ENCODE results near the gene SH2D6. TPM values are rescaled to one million over a fixed set of nuclear protein-coding genes. Genes with fewer than 3 reads are reported as not detected.

The SH2D6 gene
- polyA plus RNA-seq, 1 donor from 2014 or later: not detected

GRCh38 chr2:85449214-85449588 lies 30.7 kb downstream of the SH2D6 start (continued):
- TF ChIP-seq REST (IDR thresholded peaks at IDR 0.05; ENCODE audit: borderline replicate concordance) (no peak), MXI1 (conservative IDR thresholded peaks at IDR 0.05; ENCODE audit: poor library complexity, severe bottlenecking) (no peak), SMC3 (conservative IDR thresholded peaks at IDR 0.05; ENCODE audit: poor library complexity) (no peak), EP300 (conservative IDR thresholded peaks at IDR 0.05; ENCODE audit: poor library complexity, severe bottlenecking) (no peak)

- no peak for TF ChIP-seq EZH2 (IDR thresholded peaks at IDR 0.05; ENCODE audit: borderline replicate concordance, insufficient read depth, low read length, poor library complexity, severe bottlenecking)
- TF ChIP-seq MXI1 (conservative IDR thresholded peaks at IDR 0.05; ENCODE audit: poor library complexity, severe bottlenecking): no peak
- TF ChIP-seq POLR2AphosphoS5 (IDR thresholded peaks at IDR 0.05): no peak
- TF ChIP-seq REST (IDR thresholded peaks at IDR 0.05; ENCODE audit: borderline replicate concordance): no peak
- no peak for TF ChIP-seq EP300 (conservative IDR thresholded peaks at IDR 0.05; ENCODE audit: poor library complexity, severe bottlenecking)
- TF ChIP-seq SMC3 (conservative IDR thresholded peaks at IDR 0.05; ENCODE audit: poor library complexity): no peak
- TF ChIP-seq RAD21 (conservative IDR thresholded peaks at IDR 0.05): no peak
- TF ChIP-seq TAF1 (IDR thresholded peaks at IDR 0.05; ENCODE audit: low read depth): no peak
- TF ChIP-seq CTCF (IDR thresholded peaks at IDR 0.05; ENCODE audit: poor library complexity, severe bottlenecking): no peak
- no peaks in the 10 kb centered on the region for H3K9me3 ChIP-seq (ENCODE audit: low read length)
- no peaks in the 10 kb centered on the region for H3F3A ChIP-seq (ENCODE audit: insufficient read depth, low read length, poor library complexity, severe bottlenecking)
- H3K4me3 ChIP-seq (ENCODE audit: low read length): no peak overlapping the region
- H3K4me2 ChIP-seq (ENCODE audit: low read length): no peak overlapping the region
- no peak overlapping the region for H3K9ac ChIP-seq (ENCODE audit: low read length)
- H3K36me3 ChIP-seq (ENCODE audit: insufficient read depth, low read length): no peaks in the 10 kb centered on the region
- H3K9me2 ChIP-seq (ENCODE audit: insufficient read depth, low read length): no peaks in the 10 kb centered on the region
- H2AFZ ChIP-seq (ENCODE audit: low read depth, low read length): no peak overlapping the region
- no peaks in the 10 kb centered on the region for H4K20me1 ChIP-seq (ENCODE audit: insufficient read depth)
- no peaks in the 10 kb centered on the region for H3K27me3 ChIP-seq (ENCODE audit: insufficient read depth, low read depth, low read length)
- no peaks in the 10 kb centered on the region for H3K79me2 ChIP-seq (replicated peaks; ENCODE audit: insufficient read depth, low read length)
- H3K27ac ChIP-seq (ENCODE audit: low read length): no peak overlapping the region
Observed at GRCh38 chr2:85452237-85452636, 33.7 kb downstream of the SH2D6 start.
